ENCODE data around the gene LENG1. TPM values are rescaled to one million over a fixed set of nuclear protein-coding genes. Genes with fewer than 3 reads are reported as not detected.
"Not testable (repeated sequence)": the region's sequence is repeated elsewhere in the genome, so short reads cannot be mapped to it uniquely, and the experiment has no call there.

Gene LENG1
- total and polyA plus RNA-seq, 2 experiments from 2014 or later, result 4.7 to 17.2 TPM

GRCh38 chr19:54194463-54194862 is 34.9 kb upstream of the LENG1 start:
- ATAC-seq; H2AFZ ChIP-seq; H3K4me1 ChIP-seq (ENCODE audit: insufficient read depth); H3K27ac Mint-ChIP-seq; H3K9me2 ChIP-seq (ENCODE audit: insufficient read depth); H3K27ac ChIP-seq (ENCODE audit: low read depth); H3K4me3 ChIP-seq; H3K4me2 ChIP-seq; H3K9me3 Mint-ChIP-seq; H3K4me3 Mint-ChIP-seq; DNase-seq (ENCODE audit: low spot score); H3K27me3 ChIP-seq (ENCODE audit: insufficient read depth): not testable (repeated sequence)
- peaks cover 23% of the 10 kb centered on the region for H3K36me3 ChIP-seq (ENCODE audit: insufficient read depth)
- peaks cover 22% of the 10 kb centered on the region for H3K79me2 ChIP-seq (replicated peaks; ENCODE audit: insufficient read depth)
- Mint-ChIP-seq H3K36me3 (ENCODE audit: low read depth) (peaks cover 43% of the 10 kb centered on the region), H3K27me3 (ENCODE audit: insufficient read depth, low read depth, poor library complexity) (peaks cover 14% of the 10 kb centered on the region), H3K4me1 (peaks cover 17% of the 10 kb centered on the region)
- peaks cover 22% of the 10 kb centered on the region for H3F3A ChIP-seq (replicated peaks; ENCODE audit: low read depth)
- peaks cover 10% of the 10 kb centered on the region; the same call in 1 of the 2 replicates for H4K20me1 ChIP-seq (replicated peaks; ENCODE audit: insufficient read depth)

- DNase-seq (ENCODE audit: low spot score) (no peak), ATAC-seq (no peak)
- H3K9me3 Mint-ChIP-seq, result no peaks in the 10 kb centered on the region
- TF ChIP-seq CREB1 (CRISPR knock-in tag; IDR thresholded peaks at IDR 0.05; ENCODE audit: low read depth) (no peak), NANOG (IDR thresholded peaks at IDR 0.05; ENCODE audit: borderline replicate concordance) (no peak)
- Histone ChIP-seq H2AFZ (no peak overlapping the region), H3K9me2 (ENCODE audit: insufficient read depth) (no peaks in the 10 kb centered on the region), H3K36me3 (ENCODE audit: insufficient read depth) (peaks cover 23% of the 10 kb centered on the region), H3K4me1 (ENCODE audit: insufficient read depth) (peaks cover 7% of the 10 kb centered on the region; the same call in 1 of the 2 replicates), H4K20me1 (replicated peaks; ENCODE audit: insufficient read depth) (peaks cover 14% of the 10 kb centered on the region; the same call in 1 of the 2 replicates), H3K4me2 (no peak overlapping the region), H3F3A (replicated peaks; ENCODE audit: low read depth) (peaks cover 18% of the 10 kb centered on the region), H3K4me3 (no peak overlapping the region), H3K27ac (ENCODE audit: low read depth) (no peak overlapping the region), H3K27me3 (ENCODE audit: insufficient read depth) (no peaks in the 10 kb centered on the region), H3K79me2 (replicated peaks; ENCODE audit: insufficient read depth) (peaks cover 31% of the 10 kb centered on the region)
- no peak overlapping the region for H3K27ac Mint-ChIP-seq
- peaks cover 18% of the 10 kb centered on the region for H3K27me3 Mint-ChIP-seq (ENCODE audit: insufficient read depth, low read depth, poor library complexity)
- peak overlapping the region; percentile 88 for H3K4me3 Mint-ChIP-seq
- H3K36me3 Mint-ChIP-seq (ENCODE audit: low read depth), result peaks cover 41% of the 10 kb centered on the region
- H3K4me1 Mint-ChIP-seq, result peaks cover 18% of the 10 kb centered on the region
These were observed 33.5 kb upstream of the LENG1 start for GRCh38 chr19:54193011-54193410.

DNA sequence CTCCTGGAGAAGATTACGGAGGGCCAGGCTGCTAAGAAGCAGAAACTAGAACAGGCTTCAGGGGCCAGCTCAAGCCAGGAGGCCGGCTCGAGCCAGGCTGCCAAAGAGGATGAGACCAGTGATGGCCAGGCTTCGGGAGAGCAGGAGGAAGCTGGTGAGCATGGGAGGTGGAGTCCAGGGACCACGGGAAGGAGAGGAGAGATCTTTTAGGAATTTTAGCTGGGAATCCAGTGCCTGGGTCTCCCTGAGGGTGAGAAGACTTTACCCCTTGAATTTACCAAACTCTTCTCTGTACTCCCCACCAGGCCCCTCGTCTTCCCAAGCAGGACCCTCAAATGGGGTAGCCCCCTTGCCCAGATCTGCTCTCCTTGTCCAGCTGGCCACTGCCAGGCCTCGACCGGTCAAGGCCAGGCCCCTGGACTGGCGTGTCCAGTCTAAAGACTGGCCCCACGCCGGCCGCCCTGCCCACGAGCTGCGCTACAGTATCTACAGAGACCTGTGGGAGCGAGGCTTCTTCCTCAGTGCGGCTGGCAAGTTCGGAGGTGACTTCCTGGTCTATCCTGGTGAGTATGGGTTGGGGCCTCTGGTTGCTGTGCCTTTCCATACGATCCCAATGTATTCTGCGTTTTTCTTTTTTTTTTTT is 32.4 kb upstream of the LENG1 start:
- ATAC-seq (no peak), DNase-seq (ENCODE audit: low spot score) (no peak)
- H3K27me3 ChIP-seq (ENCODE audit: insufficient read depth), result no peaks in the 10 kb centered on the region
- Mint-ChIP-seq H3K4me3 (peak overlapping the region; percentile 88), H3K27me3 (ENCODE audit: insufficient read depth, low read depth, poor library complexity) (peaks cover 18% of the 10 kb centered on the region), H3K4me1 (peaks cover 26% of the 10 kb centered on the region), H3K36me3 (ENCODE audit: low read depth) (peaks cover 42% of the 10 kb centered on the region), H3K27ac (peak overlapping the region; percentile 90), H3K9me3 (no peaks in the 10 kb centered on the region; the same call in 2 of the 3 replicates)
- H4K20me1 ChIP-seq (replicated peaks; ENCODE audit: insufficient read depth), result peaks cover 15% of the 10 kb centered on the region
- peaks cover 19% of the 10 kb centered on the region for H3K36me3 ChIP-seq (ENCODE audit: insufficient read depth)
- H3K79me2 ChIP-seq (replicated peaks; ENCODE audit: insufficient read depth), result peaks cover 42% of the 10 kb centered on the region
- H3F3A ChIP-seq (replicated peaks; ENCODE audit: low read depth), result peaks cover 18% of the 10 kb centered on the region
- peak overlapping the region; percentile 98 for H3K4me2 ChIP-seq
- H3K9me2 ChIP-seq (ENCODE audit: insufficient read depth), result no peaks in the 10 kb centered on the region
- H3K27ac ChIP-seq (ENCODE audit: low read depth), result peak overlapping the region; percentile 94
- H2AFZ ChIP-seq, result 0 out of 2 replicates have a peak overlapping the region, but pooled peaks have one; percentile 86
- H3K4me3 ChIP-seq, result peak overlapping the region; percentile 97
- H3K4me1 ChIP-seq (ENCODE audit: insufficient read depth), result peaks cover 7% of the 10 kb centered on the region; the same call in 1 of the 2 replicates
- TF ChIP-seq, protein P1, sequence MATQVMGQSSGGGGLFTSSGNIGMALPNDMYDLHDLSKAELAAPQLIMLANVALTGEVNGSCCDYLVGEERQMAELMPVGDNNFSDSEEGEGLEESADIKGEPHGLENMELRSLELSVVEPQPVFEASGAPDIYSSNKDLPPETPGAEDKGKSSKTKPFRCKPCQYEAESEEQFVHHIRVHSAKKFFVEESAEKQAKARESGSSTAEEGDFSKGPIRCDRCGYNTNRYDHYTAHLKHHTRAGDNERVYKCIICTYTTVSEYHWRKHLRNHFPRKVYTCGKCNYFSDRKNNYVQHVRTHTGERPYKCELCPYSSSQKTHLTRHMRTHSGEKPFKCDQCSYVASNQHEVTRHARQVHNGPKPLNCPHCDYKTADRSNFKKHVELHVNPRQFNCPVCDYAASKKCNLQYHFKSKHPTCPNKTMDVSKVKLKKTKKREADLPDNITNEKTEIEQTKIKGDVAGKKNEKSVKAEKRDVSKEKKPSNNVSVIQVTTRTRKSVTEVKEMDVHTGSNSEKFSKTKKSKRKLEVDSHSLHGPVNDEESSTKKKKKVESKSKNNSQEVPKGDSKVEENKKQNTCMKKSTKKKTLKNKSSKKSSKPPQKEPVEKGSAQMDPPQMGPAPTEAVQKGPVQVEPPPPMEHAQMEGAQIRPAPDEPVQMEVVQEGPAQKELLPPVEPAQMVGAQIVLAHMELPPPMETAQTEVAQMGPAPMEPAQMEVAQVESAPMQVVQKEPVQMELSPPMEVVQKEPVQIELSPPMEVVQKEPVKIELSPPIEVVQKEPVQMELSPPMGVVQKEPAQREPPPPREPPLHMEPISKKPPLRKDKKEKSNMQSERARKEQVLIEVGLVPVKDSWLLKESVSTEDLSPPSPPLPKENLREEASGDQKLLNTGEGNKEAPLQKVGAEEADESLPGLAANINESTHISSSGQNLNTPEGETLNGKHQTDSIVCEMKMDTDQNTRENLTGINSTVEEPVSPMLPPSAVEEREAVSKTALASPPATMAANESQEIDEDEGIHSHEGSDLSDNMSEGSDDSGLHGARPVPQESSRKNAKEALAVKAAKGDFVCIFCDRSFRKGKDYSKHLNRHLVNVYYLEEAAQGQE (IDR thresholded peaks at IDR 0.05; ENCODE audit: unreplicated experiment), result no peak
- TF ChIP-seq ZNF114 (CRISPR knock-in tag; IDR thresholded peaks at IDR 0.05) (no peak), POLR2AphosphoS5 (IDR thresholded peaks at IDR 0.05; ENCODE audit: low read depth) (no peak), EZH2phosphoT487 (IDR thresholded peaks at IDR 0.05; ENCODE audit: unreplicated experiment) (no peak), CREB1 (CRISPR knock-in tag; IDR thresholded peaks at IDR 0.05; ENCODE audit: low read depth) (no peak), STAT1 (IDR thresholded peaks at IDR 0.05; ENCODE audit: unreplicated experiment) (no peak)
- TF ChIP-seq, protein P2, sequence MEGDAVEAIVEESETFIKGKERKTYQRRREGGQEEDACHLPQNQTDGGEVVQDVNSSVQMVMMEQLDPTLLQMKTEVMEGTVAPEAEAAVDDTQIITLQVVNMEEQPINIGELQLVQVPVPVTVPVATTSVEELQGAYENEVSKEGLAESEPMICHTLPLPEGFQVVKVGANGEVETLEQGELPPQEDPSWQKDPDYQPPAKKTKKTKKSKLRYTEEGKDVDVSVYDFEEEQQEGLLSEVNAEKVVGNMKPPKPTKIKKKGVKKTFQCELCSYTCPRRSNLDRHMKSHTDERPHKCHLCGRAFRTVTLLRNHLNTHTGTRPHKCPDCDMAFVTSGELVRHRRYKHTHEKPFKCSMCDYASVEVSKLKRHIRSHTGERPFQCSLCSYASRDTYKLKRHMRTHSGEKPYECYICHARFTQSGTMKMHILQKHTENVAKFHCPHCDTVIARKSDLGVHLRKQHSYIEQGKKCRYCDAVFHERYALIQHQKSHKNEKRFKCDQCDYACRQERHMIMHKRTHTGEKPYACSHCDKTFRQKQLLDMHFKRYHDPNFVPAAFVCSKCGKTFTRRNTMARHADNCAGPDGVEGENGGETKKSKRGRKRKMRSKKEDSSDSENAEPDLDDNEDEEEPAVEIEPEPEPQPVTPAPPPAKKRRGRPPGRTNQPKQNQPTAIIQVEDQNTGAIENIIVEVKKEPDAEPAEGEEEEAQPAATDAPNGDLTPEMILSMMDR (conservative IDR thresholded peaks at IDR 0.05; ENCODE audit: low read depth in 2 of 2), result no peak

All from GM23338 (cell line).